Muscle of arm (tissue), 12 donors: ENCODE measurements around the gene AADACL4. TPM values are rescaled to one million over a fixed set of nuclear protein-coding genes. Genes with fewer than 3 reads are reported as not detected.
"Not testable (repeated sequence)": the region's sequence is repeated elsewhere in the genome, so short reads cannot be mapped to it uniquely, and the experiment has no call there.

Experiments
- DNase-seq: peaks from one replicate; pipeline ENCODE4 v3.0.0-alpha.2; 2013
- polyA plus RNA-seq, 12 donors: library from polyadenylated mRNA; unstranded; fragments of 120-200 nt; gene quantifications; one replicate each; pipeline ENCODE4 v1.2.1, GENCODE V29; 2013; ENCODE audit not compliant: insufficient read length in 12 of 12

AADACL4 gene
- polyA plus RNA-seq, 12 donors, result not detected

GRCh38 chr1:12629511-12629956 is 14.4 kb upstream of the AADACL4 start:
- no peak for DNase-seq

- DNase-seq, result no peak
These were observed 13.7 kb upstream of the AADACL4 start for GRCh38 chr1:12629985-12630760.

GRCh38 chr1:12630946-12631530 is 12.8 kb upstream of the AADACL4 start:
- DNase-seq, result no peak

- DNase-seq, result no peak
These were observed 12.3 kb upstream of the AADACL4 start for GRCh38 chr1:12631571-12631970.

- no peak for DNase-seq
These were observed 9.7 kb upstream of the AADACL4 start for GRCh38 chr1:12634156-12634555.

GRCh38 chr1:12634696-12635202 is 9.1 kb upstream of the AADACL4 start:
- DNase-seq, result no peak

- DNase-seq, result no peak
These were observed 7.6 kb upstream of the AADACL4 start for GRCh38 chr1:12636098-12636950.

- DNase-seq, result no peak
These were observed 6.2 kb upstream of the AADACL4 start for GRCh38 chr1:12637693-12638092.

GRCh38 chr1:12640237-12640957 is 3.5 kb upstream of the AADACL4 start:
- no peak for DNase-seq

GRCh38 chr1:12640958-12641272 is 3.0 kb upstream of the AADACL4 start:
- DNase-seq, result no peak

- no peak for DNase-seq
These were observed 806 bp upstream of the AADACL4 start for GRCh38 chr1:12643079-12643478.

- DNase-seq, result no peak
These were observed 352 bp downstream of the AADACL4 start for GRCh38 chr1:12644237-12644636.

GRCh38 chr1:12644829-12645228 is 944 bp downstream of the AADACL4 start:
- no peak for DNase-seq

GRCh38 chr1:12645401-12645800 is 1.5 kb downstream of the AADACL4 start:
- not testable (repeated sequence) for DNase-seq

GRCh38 chr1:12648741-12649140 is 4.9 kb downstream of the AADACL4 start:
- no peak for DNase-seq

- no peak for DNase-seq
These were observed 6.1 kb downstream of the AADACL4 start for GRCh38 chr1:12649971-12650421.

- no peak for DNase-seq
These were observed 10.2 kb downstream of the AADACL4 start for GRCh38 chr1:12654004-12654567.

- DNase-seq, result no peak
These were observed 10.8 kb downstream of the AADACL4 start for GRCh38 chr1:12654657-12655056.

GRCh38 chr1:12656575-12656974 is 12.7 kb downstream of the AADACL4 start:
- no peak for DNase-seq

- no peak for DNase-seq
These were observed 13.4 kb downstream of the AADACL4 start for GRCh38 chr1:12657060-12657884.
